Measurements from ENCODE around the gene NR6A1. TPM values are rescaled to one million over a fixed set of nuclear protein-coding genes. Genes with fewer than 3 reads are reported as not detected.

Gene NR6A1
- total RNA-seq, 4 donors from 2014 or later = 1.8 to 2.8 (median 2.0) TPM

DNA sequence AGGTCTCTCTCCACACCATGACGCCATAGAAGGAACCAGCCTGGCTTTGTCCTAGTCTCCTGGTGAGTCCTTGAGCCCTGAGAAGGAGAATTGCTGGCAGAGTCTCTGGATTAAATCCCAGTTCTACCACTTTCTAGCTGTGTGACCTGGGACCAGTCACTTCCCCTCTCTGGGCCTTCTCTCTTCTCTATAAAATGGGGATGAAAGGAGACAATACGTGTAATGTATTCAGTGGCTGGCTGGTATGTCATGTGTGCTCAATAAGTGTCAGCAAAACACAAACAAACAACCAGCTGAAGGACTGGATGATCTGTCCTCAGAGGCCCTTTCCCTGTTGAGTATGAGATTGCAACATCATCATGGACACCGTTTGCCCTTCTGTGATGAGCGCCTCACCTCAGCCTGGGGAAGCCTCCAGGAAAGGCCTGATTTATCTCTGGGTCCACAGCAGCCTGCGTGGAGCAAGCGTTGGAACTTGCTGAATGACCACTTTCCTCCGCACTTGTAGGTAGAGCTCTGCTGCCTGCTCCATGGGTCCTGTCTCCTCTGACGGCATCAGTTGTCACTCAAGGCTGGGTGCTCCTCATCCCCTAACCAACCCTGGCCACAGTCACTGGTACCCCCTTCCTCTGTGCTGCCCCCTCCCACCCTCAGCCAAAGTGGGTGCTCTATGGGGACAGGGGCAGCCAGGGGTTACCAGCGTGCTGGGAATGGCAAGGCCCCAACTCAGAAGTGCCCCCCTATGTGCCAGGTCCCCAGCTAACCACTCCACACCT, 260.3 kb downstream of the NR6A1 start:
- Histone ChIP-seq H3K9me3 (no peaks in the 10 kb centered on the region), H3K27ac (replicated peaks in 1 of 4) (no peak overlapping the region), H3K4me1 (peaks cover 0 to 3% (median 0%) of the 10 kb centered on the region in 4 donors), H3K4me3 (no peak overlapping the region), H3K27me3 (peaks cover 0 to 50% (median 0%) of the 10 kb centered on the region in 4 donors), H3K36me3 (no peaks in the 10 kb centered on the region)
- DNase-seq (ENCODE audit: extremely low spot score) = no peak
- 89% methylated on average over 7 of the region's 9 CpGs for WGBS
- intact Hi-C loops (cut with DNase I) = no loop called here
- TF ChIP-seq POLR2AphosphoS5 (IDR thresholded peaks at IDR 0.05) = no peak
- no peak for TF ChIP-seq CTCF (IDR thresholded peaks at IDR 0.05)
- no peak for TF ChIP-seq EP300 (IDR thresholded peaks at IDR 0.05)
- no peak for TF ChIP-seq POLR2A (IDR thresholded peaks at IDR 0.05; ENCODE audit: low read depth)

DNA sequence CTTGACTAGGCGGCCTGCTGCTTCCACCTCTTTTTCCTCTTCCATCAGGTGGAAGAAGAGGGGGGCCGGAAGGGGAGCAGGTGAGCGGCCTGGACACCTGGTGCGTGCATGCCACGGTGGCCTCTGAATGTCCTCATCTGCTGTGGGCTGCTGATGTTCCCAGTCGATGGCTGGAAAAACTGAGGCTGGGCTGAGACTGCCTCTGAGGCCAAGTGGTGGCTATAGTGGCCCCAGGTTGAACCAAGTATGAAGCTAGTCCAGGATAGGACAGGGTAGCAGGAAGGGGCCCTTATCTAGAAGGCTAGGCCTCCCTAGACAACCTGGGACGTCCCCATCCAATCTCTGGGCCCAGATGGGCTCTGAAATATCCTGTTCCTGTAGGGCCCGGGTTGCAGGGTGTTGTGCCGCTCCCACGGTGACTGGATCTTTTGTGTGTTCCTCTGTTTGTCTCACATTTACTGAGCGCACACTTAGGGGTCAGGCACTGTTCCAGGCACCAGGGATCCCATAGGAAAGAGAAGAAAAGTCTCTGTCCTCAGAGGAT, 263.2 kb downstream of the NR6A1 start:
- H3K27me3 ChIP-seq = peaks cover 7 to 73% (median 24%) of the 10 kb centered on the region in 4 donors
- H3K4me1 ChIP-seq = peaks cover 16 to 21% (median 21%) of the 10 kb centered on the region in 4 donors
- no peaks in the 10 kb centered on the region for H3K9me3 ChIP-seq
- 90% methylated on average over 8 of the region's 11 CpGs for WGBS
- H3K4me3 ChIP-seq = no peak overlapping the region
- DNase-seq (ENCODE audit: extremely low spot score) = no peak
- TF ChIP-seq EP300 (IDR thresholded peaks at IDR 0.05) (no peak), POLR2A (IDR thresholded peaks at IDR 0.05; ENCODE audit: low read depth) (no peak), CTCF (IDR thresholded peaks at IDR 0.05) (no peak), POLR2AphosphoS5 (IDR thresholded peaks at IDR 0.05) (no peak)
- H3K36me3 ChIP-seq = no peaks in the 10 kb centered on the region
- intact Hi-C loops (cut with DNase I) = no loop called here
- no peak overlapping the region for H3K27ac ChIP-seq (replicated peaks in 1 of 4)

DNA sequence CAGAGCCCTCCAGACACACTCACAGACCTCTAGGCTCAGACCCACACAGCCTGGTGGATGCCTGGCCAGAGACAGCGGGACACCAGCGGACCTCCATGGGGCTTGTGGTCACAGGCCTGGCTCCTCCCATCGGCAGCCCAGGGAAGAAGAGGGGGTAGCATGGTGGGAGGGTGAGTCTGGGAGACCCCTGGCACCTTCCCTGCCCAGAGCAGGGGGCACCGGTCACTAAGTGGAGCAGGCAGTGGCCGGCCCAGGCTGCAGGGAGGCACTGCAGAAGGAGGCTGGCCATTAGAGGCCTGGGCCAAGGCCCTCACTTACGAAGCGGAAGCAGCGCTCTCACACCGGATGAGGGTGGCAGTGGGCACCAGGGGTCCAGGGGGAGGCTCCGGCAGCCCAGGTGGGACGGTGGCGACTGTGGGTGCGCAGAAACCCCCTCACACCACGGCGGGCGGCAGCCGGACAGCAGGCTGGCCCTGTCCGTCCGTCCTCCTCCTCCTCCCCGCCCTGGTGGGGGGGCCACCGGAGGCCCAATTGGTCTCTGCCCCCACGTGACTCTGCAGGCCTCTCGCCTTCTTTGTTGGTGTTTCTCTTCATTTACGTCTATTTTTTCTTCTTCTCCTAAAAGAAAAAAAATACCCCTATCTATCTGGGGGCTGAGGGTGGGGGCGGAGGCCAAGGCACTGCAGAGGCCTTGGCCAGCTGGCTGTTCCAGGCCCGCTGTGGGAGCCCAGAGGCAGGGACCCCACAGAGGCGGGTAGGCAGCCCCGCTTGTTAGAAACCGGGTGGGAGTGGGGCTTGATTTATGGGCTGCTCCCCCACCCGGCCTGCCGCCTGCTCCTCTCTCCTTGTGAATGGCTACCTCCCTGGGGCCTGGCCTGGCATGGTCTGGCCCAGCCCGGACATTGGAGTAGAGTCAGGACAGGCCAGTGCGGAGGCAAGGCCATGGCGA, 263.9 kb downstream of the NR6A1 start, which contains the start of gene NR5A1:
Gene NR5A1 (minus strand): TSS at position 469 of the 949 bp plus-strand sequence. CDS start 4,004 bp downstream, outside the sequence.
- H3K4me3 ChIP-seq = no peak within 1 kb of the TSS
- no peak for TF ChIP-seq CTCF (IDR thresholded peaks at IDR 0.05)
- TF ChIP-seq POLR2A (IDR thresholded peaks at IDR 0.05; ENCODE audit: low read depth) = no peak
- TF ChIP-seq POLR2AphosphoS5 (IDR thresholded peaks at IDR 0.05) = no peak
- no peak for TF ChIP-seq EP300 (IDR thresholded peaks at IDR 0.05)
- no peaks in the 10 kb centered on the region for H3K36me3 ChIP-seq
- H3K27me3 ChIP-seq = peaks cover 8 to 73% (median 31%) of the 10 kb centered on the region in 4 donors
- WGBS = 95% methylated on average over 27 of the region's 34 CpGs
- no peak for DNase-seq (ENCODE audit: extremely low spot score)
- peaks cover 17 to 26% (median 24%) of the 10 kb centered on the region in 4 donors for H3K4me1 ChIP-seq
- H3K9me3 ChIP-seq = no peaks in the 10 kb centered on the region
- no peak within 1 kb of the TSS for H3K27ac ChIP-seq (replicated peaks in 1 of 4)
- intact Hi-C loops (cut with DNase I) = no loop called here

DNA sequence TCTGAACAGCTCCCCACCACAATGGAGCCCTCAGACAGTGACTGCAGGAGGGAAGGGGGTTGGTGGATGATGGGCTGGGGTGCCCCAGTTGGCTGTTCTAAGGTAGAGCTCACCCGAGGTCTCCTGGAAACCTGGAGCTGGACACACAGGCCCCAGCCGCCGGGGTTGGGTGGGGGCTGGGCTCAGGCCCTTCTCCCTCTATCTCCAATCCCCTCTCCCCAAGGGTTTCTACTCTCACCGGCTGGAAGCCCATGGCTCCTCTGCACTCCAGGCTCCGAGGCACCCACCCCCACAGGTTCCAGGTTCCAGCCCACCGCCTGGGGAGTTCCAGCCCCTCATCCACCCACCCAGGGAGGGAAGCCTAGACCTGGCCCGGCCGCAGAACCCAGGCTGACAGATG, 264.7 kb downstream of the NR6A1 start:
- TF ChIP-seq CTCF (IDR thresholded peaks at IDR 0.05) = no peak
- TF ChIP-seq POLR2A (IDR thresholded peaks at IDR 0.05; ENCODE audit: low read depth) = no peak
- no peak for TF ChIP-seq POLR2AphosphoS5 (IDR thresholded peaks at IDR 0.05)
- no peak for TF ChIP-seq EP300 (IDR thresholded peaks at IDR 0.05)
- Histone ChIP-seq H3K4me3 (no peak overlapping the region), H3K27ac (replicated peaks in 1 of 4) (no peak overlapping the region), H3K36me3 (no peaks in the 10 kb centered on the region), H3K27me3 (peaks cover 8 to 75% (median 37%) of the 10 kb centered on the region in 4 donors), H3K9me3 (no peaks in the 10 kb centered on the region), H3K4me1 (peaks cover 17 to 26% (median 24%) of the 10 kb centered on the region in 4 donors)
- no peak for DNase-seq (ENCODE audit: extremely low spot score)
- WGBS = 86% methylated on average over 8 of the region's 8 CpGs
- intact Hi-C loops (cut with DNase I) = no loop called here

All from esophagus muscularis mucosa (tissue), 4 donors.